ENCODE results near the gene NUBP2. TPM values are rescaled to one million over a fixed set of nuclear protein-coding genes. Genes with fewer than 3 reads are reported as not detected.

NUBP2 gene
- total RNA-seq, 2 experiments from 2014 or later, result 40.2 to 53.8 TPM

- H3K4me1 Mint-ChIP-seq, result peaks cover 17% of the 10 kb centered on the region
- no peak overlapping the region for H3K4me3 Mint-ChIP-seq
- H3K27ac Mint-ChIP-seq, result peak overlapping the region; percentile 25
- ChIA-PET CTCF (no interaction called here), POLR2A (no interaction called here)
- DNase-seq, result no peak
- H3K27me3 Mint-ChIP-seq, result no peaks in the 10 kb centered on the region
- peaks cover 11% of the 10 kb centered on the region for H3K36me3 Mint-ChIP-seq (ENCODE audit: low read depth)
- no peaks in the 10 kb centered on the region for H3K9me3 Mint-ChIP-seq
Observed at GRCh38 chr16:1776672-1776955, 6.1 kb upstream of the NUBP2 start.

- Mint-ChIP-seq H3K4me1 (peaks cover 20% of the 10 kb centered on the region), H3K4me3 (no peak overlapping the region), H3K36me3 (ENCODE audit: low read depth) (peaks cover 10% of the 10 kb centered on the region), H3K27ac (no peak overlapping the region), H3K9me3 (no peaks in the 10 kb centered on the region), H3K27me3 (no peaks in the 10 kb centered on the region)
- ChIA-PET CTCF (no interaction called here), POLR2A (no interaction called here)
- DNase-seq, result no peak
Observed at GRCh38 chr16:1776991-1777374, 5.8 kb upstream of the NUBP2 start.

GRCh38 chr16:1777375-1778199, 5.2 kb upstream of the NUBP2 start:
- Mint-ChIP-seq H3K27me3 (no peaks in the 10 kb centered on the region), H3K36me3 (ENCODE audit: low read depth) (peaks cover 4% of the 10 kb centered on the region), H3K4me3 (no peak overlapping the region), H3K4me1 (peaks cover 18% of the 10 kb centered on the region), H3K27ac (no peak overlapping the region), H3K9me3 (no peaks in the 10 kb centered on the region)
- CTCF ChIA-PET, result interaction anchor here (1.0 kb wide), 1 partner anchor 72 kb away, joined by 3 read pairs; the partner anchor contains the start of gene MAPK8IP3
- no peak for DNase-seq
- POLR2A ChIA-PET, result no interaction called here

GRCh38 chr16:1778200-1779179, 4.3 kb upstream of the NUBP2 start:
- POLR2A ChIA-PET, result no interaction called here
- no peak overlapping the region for H3K4me3 Mint-ChIP-seq
- CTCF ChIA-PET, result interaction anchor here (0.6 to 1.0 kb wide), 2 partner anchors 67 to 73 kb away, joined by 3 read pairs; partner anchors contain the start of gene MAPK8IP3
- peaks cover 8% of the 10 kb centered on the region for H3K36me3 Mint-ChIP-seq (ENCODE audit: low read depth)
- no peaks in the 10 kb centered on the region for H3K27me3 Mint-ChIP-seq
- no peaks in the 10 kb centered on the region for H3K9me3 Mint-ChIP-seq
- H3K4me1 Mint-ChIP-seq, result peaks cover 22% of the 10 kb centered on the region
- H3K27ac Mint-ChIP-seq, result no peak overlapping the region
- DNase-seq, result no peak

- Mint-ChIP-seq H3K9me3 (no peaks in the 10 kb centered on the region), H3K4me3 (no peak overlapping the region), H3K36me3 (ENCODE audit: low read depth) (peaks cover 8% of the 10 kb centered on the region), H3K27me3 (no peaks in the 10 kb centered on the region), H3K4me1 (peaks cover 25% of the 10 kb centered on the region), H3K27ac (no peak overlapping the region)
- DNase-seq, result no peak
- ChIA-PET POLR2A (no interaction called here), CTCF (interaction anchor here (0.6 kb wide), 1 partner anchor 67 kb away, joined by 3 read pairs; no protein-coding TSS in a partner anchor)
Observed at GRCh38 chr16:1779234-1779701, 3.5 kb upstream of the NUBP2 start.

GRCh38 chr16:1779741-1780676, 2.8 kb upstream of the NUBP2 start:
- POLR2A ChIA-PET, result no interaction called here

GRCh38 chr16:1780677-1781072, 2.1 kb upstream of the NUBP2 start:
- H3K9me3 Mint-ChIP-seq, result no peaks in the 10 kb centered on the region
- H3K27ac Mint-ChIP-seq, result peak overlapping the region; percentile 60
- ChIA-PET CTCF (interaction anchor here (1.1 kb wide), 1 partner anchor 75 kb away, joined by 5 read pairs; the partner anchor contains the start of gene MAPK8IP3), POLR2A (no interaction called here)
- H3K36me3 Mint-ChIP-seq (ENCODE audit: low read depth), result peaks cover 8% of the 10 kb centered on the region
- DNase-seq, result no peak
- H3K27me3 Mint-ChIP-seq, result no peaks in the 10 kb centered on the region
- peaks cover 25% of the 10 kb centered on the region for H3K4me1 Mint-ChIP-seq
- peak overlapping the region; percentile 86 for H3K4me3 Mint-ChIP-seq

More at GRCh38 chr16:1779741-1780676, 2.8 kb upstream of the NUBP2 start:
- Mint-ChIP-seq H3K36me3 (ENCODE audit: low read depth) (peaks cover 8% of the 10 kb centered on the region), H3K27ac (no peak overlapping the region), H3K27me3 (no peaks in the 10 kb centered on the region), H3K9me3 (no peaks in the 10 kb centered on the region), H3K4me1 (peaks cover 25% of the 10 kb centered on the region), H3K4me3 (peak overlapping the region; percentile 51)
- CTCF ChIA-PET, result interaction anchor here (1.1 kb wide), 1 partner anchor 75 kb away, joined by 5 read pairs; the partner anchor contains the start of gene MAPK8IP3
- no peak for DNase-seq

- Mint-ChIP-seq H3K36me3 (ENCODE audit: low read depth) (peaks cover 8% of the 10 kb centered on the region), H3K27me3 (no peaks in the 10 kb centered on the region), H3K27ac (peak overlapping the region; percentile 84), H3K9me3 (no peaks in the 10 kb centered on the region), H3K4me3 (peak overlapping the region; percentile 86), H3K4me1 (peaks cover 25% of the 10 kb centered on the region)
- no peak for DNase-seq
- ChIA-PET CTCF (interaction anchor here (1.1 kb wide), 1 partner anchor 76 kb away, joined by 5 read pairs; the partner anchor contains the start of gene MAPK8IP3), POLR2A (no interaction called here)
Observed at GRCh38 chr16:1781254-1781653, 1.5 kb upstream of the NUBP2 start.

GRCh38 chr16:1781758-1782407, 877 bp upstream of the NUBP2 start:
- Mint-ChIP-seq H3K27me3 (no peaks in the 10 kb centered on the region), H3K4me1 (peaks cover 25% of the 10 kb centered on the region), H3K27ac (peak overlapping the region; percentile 84), H3K4me3 (peak overlapping the region; percentile 89), H3K9me3 (no peaks in the 10 kb centered on the region), H3K36me3 (ENCODE audit: low read depth) (peaks cover 5% of the 10 kb centered on the region)
- peak; percentile 47 for DNase-seq
- ChIA-PET CTCF (interaction anchor here (0.7 to 2.0 kb wide), 6 partner anchors 9 to 154 kb away, joined by 3 to 14 read pairs (median 6); partner anchors contain the start of genes EME2, FAHD1, HAGH and MAPK8IP3), POLR2A (interaction anchor here (0.8 to 1.4 kb wide), 4 partner anchors 8 to 183 kb away, joined by 3 to 8 read pairs (median 6); partner anchors contain the start of genes EME2, MAPK8IP3, MRPS34 and RPS2)

- Mint-ChIP-seq H3K9me3 (no peaks in the 10 kb centered on the region), H3K4me1 (peaks cover 25% of the 10 kb centered on the region), H3K4me3 (peak overlapping the region; percentile 20), H3K27ac (peak overlapping the region; percentile 37), H3K27me3 (no peaks in the 10 kb centered on the region), H3K36me3 (ENCODE audit: low read depth) (peaks cover 10% of the 10 kb centered on the region)
- DNase-seq, result no peak
- ChIA-PET CTCF (interaction anchor here (0.6 kb wide), 1 partner anchor 11 kb away, joined by 5 read pairs; no protein-coding TSS in a partner anchor), POLR2A (no interaction called here)
Observed at GRCh38 chr16:1784977-1785845, 2.5 kb downstream of the NUBP2 start.

- H3K4me1 Mint-ChIP-seq, result peaks cover 25% of the 10 kb centered on the region
- H3K27ac Mint-ChIP-seq, result no peak overlapping the region
- no peak for DNase-seq
- CTCF ChIA-PET, result no interaction called here
- peaks cover 10% of the 10 kb centered on the region for H3K36me3 Mint-ChIP-seq (ENCODE audit: low read depth)
- POLR2A ChIA-PET, result no interaction called here
- no peak overlapping the region for H3K4me3 Mint-ChIP-seq
- no peaks in the 10 kb centered on the region for H3K27me3 Mint-ChIP-seq
- no peaks in the 10 kb centered on the region for H3K9me3 Mint-ChIP-seq
Observed at GRCh38 chr16:1785846-1786170, 3.0 kb downstream of the NUBP2 start.
